Loucy (cell line): ENCODE data around the gene CETP.

ENCODE experiments used
- H2AFZ ChIP-seq: fragments of 200-600 bp; sonication (generic); 2 replicates; pipeline ENCODE4 v1.6.0; 2016; ENCODE audit warnings: antibody characterized with exemption, mild to moderate bottlenecking, low read length, moderate library complexity
- H3F3A ChIP-seq: fragments of 200-600 bp; 2 replicates; pipeline ENCODE4 v1.6.0; 2016; ENCODE audit warnings: antibody characterized with exemption, low read depth, mild to moderate bottlenecking
- H3K27me3 ChIP-seq: fragments of 200-600 bp; sonication (generic); 2 replicates; pipeline ENCODE4 v1.6.1; 2014; ENCODE audit warnings: low read length, mild to moderate bottlenecking; ENCODE audit not compliant: insufficient read depth, poor library complexity, severe bottlenecking
- H3K36me3 ChIP-seq: fragments of 200-600 bp; sonication (generic); 2 replicates; pipeline ENCODE4 v1.6.1; 2016; ENCODE audit warnings: low read length; ENCODE audit not compliant: insufficient read depth
- H3K4me1 ChIP-seq: fragments of 200-600 bp; sonication (generic); 2 replicates; pipeline ENCODE4 v1.5.1; 2014; ENCODE audit warnings: low read length, mild to moderate bottlenecking; ENCODE audit not compliant: insufficient read depth, poor library complexity, severe bottlenecking
- H3K4me2 ChIP-seq: fragments of 200-600 bp; sonication (generic); 2 replicates; pipeline ENCODE4 v1.6.0; 2014; ENCODE audit warnings: antibody characterized with exemption, low read length, low read depth, mild to moderate bottlenecking; ENCODE audit not compliant: poor library complexity, severe bottlenecking
- H3K4me3 ChIP-seq: fragments of 200-600 bp; sonication (generic); 2 replicates; pipeline ENCODE4 v1.5.1; 2014; ENCODE audit warnings: low read length, mild to moderate bottlenecking, mixed read lengths; ENCODE audit not compliant: poor library complexity, severe bottlenecking
- H3K79me2 ChIP-seq: fragments of 200-600 bp; sonication (generic); 2 replicates; pipeline ENCODE4 v1.6.1; 2014; ENCODE audit warnings: low read length; ENCODE audit not compliant: insufficient read depth
- H3K9ac ChIP-seq: fragments of 200-600 bp; sonication (generic); 2 replicates; pipeline ENCODE4 v1.6.0; 2014; ENCODE audit warnings: mild to moderate bottlenecking, low read depth, low read length, moderate library complexity; ENCODE audit not compliant: poor library complexity, severe bottlenecking
- H3K9me2 ChIP-seq: fragments of 200-600 bp; sonication (generic); replicated peaks from 2 replicates; pipeline ENCODE4 v1.6.1; 2016; ENCODE audit warnings: low read depth, low read length, mixed read lengths
- H3K9me3 ChIP-seq: fragments of 200-600 bp; sonication (generic); 2 replicates; pipeline ENCODE4 v1.6.1; 2014; ENCODE audit warnings: mild to moderate bottlenecking, antibody characterized with exemption, low read length, low read depth; ENCODE audit not compliant: insufficient read depth
- H4K20me1 ChIP-seq: fragments of 200-600 bp; sonication (generic); 2 replicates; pipeline ENCODE4 v1.6.0; 2014; ENCODE audit warnings: antibody characterized with exemption, low read length, mild to moderate bottlenecking; ENCODE audit not compliant: insufficient read depth, poor library complexity, severe bottlenecking
- CTCF ChIP-seq: fragments of 200-600 bp; sonication (generic); conservative IDR thresholded peaks from 2 replicates; pipeline ENCODE4 v1.5.1; 2014; ENCODE audit warnings: mild to moderate bottlenecking, antibody characterized with exemption, low read length
- EZH2phosphoT487 ChIP-seq: fragments of 200-600 bp; IDR thresholded peaks from 2 replicates; pipeline ENCODE4 v1.6.1; 2018; ENCODE audit warnings: antibody characterized with exemption, mild to moderate bottlenecking, moderate library complexity, borderline replicate concordance

Gene CETP

GRCh38 chr16:56981729-56982271, 20.1 kb downstream of the CETP start:
- no peak for TF ChIP-seq CTCF
- no peak for TF ChIP-seq EZH2phosphoT487
- Histone ChIP-seq H4K20me1 (no peaks in the 10 kb centered on the region), H3K4me2 (no peak overlapping the region), H3K9me2 (no peaks in the 10 kb centered on the region), H3K36me3 (no peaks in the 10 kb centered on the region), H3F3A (no peaks in the 10 kb centered on the region), H3K9ac (no peak overlapping the region), H3K79me2 (no peaks in the 10 kb centered on the region), H3K4me1 (peaks cover 37% of the 10 kb centered on the region), H3K27me3 (no peaks in the 10 kb centered on the region), H2AFZ (no peak overlapping the region), H3K9me3 (no peaks in the 10 kb centered on the region), H3K4me3 (no peak overlapping the region)

DNA sequence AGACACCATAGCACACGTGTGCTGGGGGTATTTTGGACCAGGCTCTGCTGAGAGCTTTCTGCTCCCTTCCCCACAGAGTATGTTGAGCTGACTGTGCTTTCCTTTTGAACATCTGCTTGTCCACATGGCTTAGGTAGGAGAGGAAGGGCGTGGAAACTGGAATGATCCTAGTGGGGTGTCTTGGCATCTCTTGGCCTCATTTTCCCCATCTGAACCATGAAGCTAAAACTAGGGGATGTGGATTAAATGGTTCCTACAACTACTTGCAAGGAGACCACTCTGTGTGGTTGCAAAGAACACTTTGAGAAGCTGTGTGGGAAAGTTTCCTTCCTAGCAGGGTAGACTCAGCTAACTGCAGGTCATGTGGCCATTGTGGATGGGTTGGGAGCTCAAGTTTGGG, 20.9 kb downstream of the CETP start:
- Histone ChIP-seq H3K9ac (no peak overlapping the region), H4K20me1 (no peaks in the 10 kb centered on the region), H2AFZ (no peak overlapping the region), H3K4me3 (no peak overlapping the region), H3K27me3 (no peaks in the 10 kb centered on the region), H3K4me2 (no peak overlapping the region), H3F3A (no peaks in the 10 kb centered on the region), H3K79me2 (no peaks in the 10 kb centered on the region), H3K9me2 (no peaks in the 10 kb centered on the region), H3K9me3 (no peaks in the 10 kb centered on the region), H3K36me3 (no peaks in the 10 kb centered on the region), H3K4me1 (peaks cover 37% of the 10 kb centered on the region)
- TF ChIP-seq EZH2phosphoT487: no peak
- no peak for TF ChIP-seq CTCF

DNA sequence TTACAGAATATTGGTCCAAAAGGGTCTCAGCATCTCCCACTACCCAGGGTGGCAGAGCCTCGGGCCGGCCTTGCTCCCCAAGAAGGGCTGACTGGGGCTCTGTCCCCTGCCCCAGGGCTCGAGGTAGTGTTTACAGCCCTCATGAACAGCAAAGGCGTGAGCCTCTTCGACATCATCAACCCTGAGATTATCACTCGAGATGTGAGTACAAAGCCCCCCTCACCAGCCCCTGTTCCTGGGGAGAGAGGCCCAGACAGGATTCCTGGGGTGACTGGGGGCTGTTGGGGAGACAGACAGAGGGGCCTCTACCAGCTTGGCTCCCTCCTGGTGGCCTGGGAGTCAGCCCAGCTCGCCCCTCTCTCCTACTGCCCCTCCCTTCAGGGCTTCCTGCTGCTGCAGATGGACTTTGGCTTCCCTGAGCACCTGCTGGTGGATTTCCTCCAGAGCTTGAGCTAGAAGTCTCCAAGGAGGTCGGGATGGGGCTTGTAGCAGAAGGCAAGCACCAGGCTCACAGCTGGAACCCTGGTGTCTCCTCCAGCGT, 21.5 kb downstream of the CETP start:
- no peaks in the 10 kb centered on the region for H3K27me3 ChIP-seq
- peaks cover 37% of the 10 kb centered on the region for H3K4me1 ChIP-seq
- no peak overlapping the region for H3K4me3 ChIP-seq
- no peaks in the 10 kb centered on the region for H3K9me3 ChIP-seq
- H3K9ac ChIP-seq: no peak overlapping the region
- no peaks in the 10 kb centered on the region for H3K36me3 ChIP-seq
- no peak for TF ChIP-seq EZH2phosphoT487
- TF ChIP-seq CTCF: no peak
- H3K79me2 ChIP-seq: no peaks in the 10 kb centered on the region
- no peak overlapping the region for H2AFZ ChIP-seq
- H4K20me1 ChIP-seq: no peaks in the 10 kb centered on the region
- no peaks in the 10 kb centered on the region for H3K9me2 ChIP-seq
- peak overlapping the region; percentile 9 for H3K4me2 ChIP-seq
- H3F3A ChIP-seq: no peaks in the 10 kb centered on the region
